Activated T-helper 17 cell treated with anti-CD3 and anti-CD28 coated beads, Interleukin-2, amount 50 U/mL, for 72 hours (primary cell): Measurements from ENCODE around the gene GAGE10. TPM values are rescaled to one million over a fixed set of nuclear protein-coding genes. Genes with fewer than 3 reads are reported as not detected.

Experiments
- ATAC-seq: fragments of 150-1000 bp; cut with Tn5 transposase; replicated peaks from 2 replicates; pipeline ENCODE4 v1.10.0; 2021; ENCODE audit warnings: mild to moderate bottlenecking, moderate library complexity
- H3K27ac Mint-ChIP-seq: one replicate; pipeline ENCODE4 v1.8.0; 2022; ENCODE audit warnings: mixed read lengths
- H3K27me3 Mint-ChIP-seq: one replicate; pipeline ENCODE4 v1.8.0; 2022; ENCODE audit warnings: mixed read lengths
- H3K36me3 Mint-ChIP-seq: one replicate; pipeline ENCODE4 v1.8.0; 2022; ENCODE audit warnings: low read depth, mild to moderate bottlenecking, mixed read lengths
- H3K4me1 Mint-ChIP-seq: one replicate; pipeline ENCODE4 v1.8.0; 2022; ENCODE audit warnings: mixed read lengths
- H3K4me3 Mint-ChIP-seq: one replicate; pipeline ENCODE4 v1.8.0; 2022; ENCODE audit warnings: mild to moderate bottlenecking, mixed read lengths
- H3K9me3 Mint-ChIP-seq: one replicate; pipeline ENCODE4 v1.8.0; 2022; ENCODE audit warnings: mixed read lengths
- total RNA-seq, 2 donors: library from RNA; stranded (reverse); gene quantifications; one replicate each; pipeline ENCODE4 v1.2.3, GENCODE V29; 2022

GAGE10 gene
- total RNA-seq, 2 donors from 2014 or later: not detected

DNA sequence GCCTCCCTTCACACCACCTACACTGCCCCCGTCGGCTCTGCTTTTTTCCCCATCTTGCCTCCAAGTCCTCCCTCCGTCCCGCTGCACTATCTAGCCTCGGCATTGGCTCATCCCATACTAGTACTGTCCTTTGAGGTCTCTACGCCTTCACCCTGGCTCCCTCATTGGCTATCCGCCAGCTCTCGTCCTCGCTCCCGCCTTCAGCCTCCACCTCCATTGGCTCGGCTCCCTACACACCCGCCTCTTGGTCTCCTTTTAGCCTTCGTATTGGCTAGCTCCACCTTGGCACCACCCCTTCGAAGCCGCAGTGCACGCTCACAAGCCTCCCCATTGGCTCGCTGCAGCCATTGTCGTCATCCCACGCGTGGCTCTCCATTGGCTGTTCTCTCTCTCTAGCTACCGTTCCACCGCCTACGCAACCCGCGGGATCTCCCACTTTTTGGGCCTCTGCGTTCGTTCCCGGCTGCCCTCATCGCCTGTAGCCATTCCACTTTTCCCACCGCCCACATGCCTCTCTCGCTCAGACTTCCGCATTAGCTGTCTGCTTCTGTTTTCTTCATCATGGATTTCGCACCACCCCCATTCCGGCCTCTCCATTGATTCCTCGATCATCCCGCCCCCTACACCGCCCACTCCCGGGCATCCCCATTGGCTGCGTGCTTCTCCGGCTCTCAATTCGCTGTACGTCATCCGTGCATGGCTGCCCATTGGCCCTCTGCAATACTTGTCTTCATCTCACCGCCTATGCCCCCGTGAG lies 34.3 kb upstream of the GAGE10 start:
- Mint-ChIP-seq H3K9me3 (no peaks in the 10 kb centered on the region), H3K27ac (peak overlapping the region; percentile 100), H3K4me3 (peak overlapping the region; percentile 88), H3K4me1 (peaks cover 29% of the 10 kb centered on the region), H3K36me3 (peaks cover 50% of the 10 kb centered on the region), H3K27me3 (no peaks in the 10 kb centered on the region)
- peak; percentile 82 for ATAC-seq

DNA sequence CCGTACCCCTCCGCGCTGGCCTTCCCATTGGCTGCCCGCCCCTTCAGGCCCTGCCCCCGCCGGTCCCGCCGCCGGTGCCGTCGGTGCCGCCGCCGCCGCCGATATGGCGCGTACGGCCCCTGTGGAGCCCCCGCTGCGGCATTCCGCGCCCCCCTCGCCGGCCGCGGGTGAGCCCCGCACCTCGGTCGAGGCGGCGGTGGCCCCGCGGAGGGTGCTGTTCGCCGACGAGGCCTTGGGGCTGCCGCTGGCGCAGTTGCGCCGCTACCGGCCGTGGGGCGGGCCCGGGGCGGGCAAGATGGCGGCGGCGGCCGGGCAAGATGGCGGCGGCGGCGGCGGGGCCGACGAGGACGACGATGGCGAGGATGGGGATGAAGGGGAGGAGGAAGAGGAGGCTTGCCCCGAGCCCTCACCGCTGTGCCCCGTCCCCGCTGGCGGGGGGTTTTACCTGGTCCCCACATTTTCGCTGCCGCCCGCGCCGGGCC lies 33.6 kb upstream of the GAGE10 start, which contains the start of gene PPP1R3F:
TSS of gene PPP1R3F (plus strand) at position 27 of the 482 bp plus-strand sequence. CDS start at position 104, 77 bp downstream.
- Mint-ChIP-seq H3K27me3 (no peaks in the 10 kb centered on the region), H3K4me1 (peaks cover 34% of the 10 kb centered on the region), H3K36me3 (peaks cover 50% of the 10 kb centered on the region)

DNA sequence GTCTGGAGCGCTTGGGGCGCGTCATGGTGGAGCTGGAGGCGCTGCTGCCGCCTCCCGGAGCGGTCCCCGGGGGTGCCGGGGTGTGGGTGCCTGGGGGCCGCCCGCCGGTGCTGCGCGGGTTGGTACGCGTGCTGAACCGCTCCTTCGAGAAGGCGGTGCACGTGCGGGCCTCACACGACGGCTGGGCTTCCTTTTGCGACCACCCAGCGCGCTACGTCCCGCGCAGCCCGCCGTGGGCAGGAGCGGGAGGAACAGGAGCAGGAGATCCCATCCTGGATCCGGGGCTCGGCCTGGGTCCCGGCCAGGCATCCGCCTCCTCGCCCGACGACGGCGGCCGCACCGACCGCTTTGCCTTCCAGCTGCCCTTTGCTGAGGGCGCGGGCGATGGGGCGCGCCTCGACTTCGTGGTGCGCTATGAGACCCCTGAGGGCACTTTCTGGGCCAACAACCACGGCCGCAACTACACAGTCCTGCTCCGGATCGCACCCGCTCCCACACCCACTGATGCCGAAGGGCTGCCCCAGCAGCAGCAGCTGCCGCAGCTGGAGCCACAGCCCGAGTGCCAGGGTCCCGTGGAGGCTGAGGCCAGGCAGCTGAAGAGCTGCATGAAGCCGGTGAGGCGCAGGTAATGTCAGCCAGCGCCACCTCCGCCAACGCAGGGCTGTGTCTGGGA lies 33.1 kb upstream of the GAGE10 start:
- ATAC-seq: no peak
- Mint-ChIP-seq H3K27ac (peak overlapping the region; percentile 88), H3K4me1 (peaks cover 36% of the 10 kb centered on the region), H3K9me3 (no peaks in the 10 kb centered on the region), H3K36me3 (peaks cover 53% of the 10 kb centered on the region), H3K27me3 (no peaks in the 10 kb centered on the region), H3K4me3 (peak overlapping the region; percentile 94)

More for the DNA sequence above, 33.6 kb upstream of the GAGE10 start, which contains the start of gene PPP1R3F:
- Mint-ChIP-seq H3K9me3 (no peaks in the 10 kb centered on the region), H3K4me3 (peak within 1 kb of the TSS; percentile 94), H3K27ac (peak within 1 kb of the TSS; percentile 100)
- peak; percentile 5 for ATAC-seq

DNA sequence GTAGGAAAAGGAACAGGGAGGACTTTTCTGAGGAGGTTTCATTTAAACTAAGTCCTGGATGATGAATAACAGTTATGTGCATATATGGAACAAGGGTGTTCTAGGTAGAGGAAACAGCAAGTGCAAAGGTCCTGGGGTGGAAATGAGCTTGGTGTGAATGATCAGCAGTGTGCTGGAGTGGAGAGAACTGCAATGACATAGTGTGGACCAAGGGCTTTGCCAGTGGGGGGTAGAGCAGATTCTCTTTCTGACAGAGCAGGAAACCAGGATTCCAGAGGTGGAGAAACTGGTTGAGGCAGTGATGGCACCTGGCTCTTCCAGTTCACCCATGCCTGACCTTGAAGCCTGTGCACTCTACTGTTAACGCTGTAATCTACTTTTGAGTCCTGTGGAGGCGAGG lies 32.1 kb upstream of the GAGE10 start:
- Mint-ChIP-seq H3K4me1 (peaks cover 40% of the 10 kb centered on the region), H3K27ac (peak overlapping the region; percentile 88), H3K36me3 (peaks cover 58% of the 10 kb centered on the region), H3K9me3 (no peaks in the 10 kb centered on the region), H3K27me3 (no peaks in the 10 kb centered on the region), H3K4me3 (peak overlapping the region; percentile 94)
- no peak for ATAC-seq

DNA sequence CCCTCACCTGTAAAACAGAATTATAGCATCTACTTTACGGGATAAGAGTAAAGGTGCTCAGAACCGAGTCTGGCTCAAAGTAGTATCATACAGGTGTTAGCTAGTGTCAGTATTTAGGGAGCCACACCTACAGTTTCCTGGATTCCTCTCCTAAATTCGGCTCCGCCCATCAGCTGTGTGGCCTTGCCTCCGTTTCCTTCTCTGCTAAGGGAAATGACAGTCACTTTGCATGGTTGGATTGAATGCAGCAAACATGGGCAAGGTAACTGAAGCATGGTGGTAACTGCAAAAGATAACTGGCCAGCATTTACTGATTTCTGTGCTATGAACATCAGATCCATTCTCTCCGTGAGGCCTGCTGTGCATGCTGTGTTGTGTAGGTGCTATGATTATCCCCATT lies 31.0 kb upstream of the GAGE10 start:
- Mint-ChIP-seq H3K4me1 (peaks cover 42% of the 10 kb centered on the region), H3K27me3 (no peaks in the 10 kb centered on the region), H3K9me3 (no peaks in the 10 kb centered on the region), H3K36me3 (peaks cover 63% of the 10 kb centered on the region), H3K4me3 (peak overlapping the region; percentile 94), H3K27ac (peak overlapping the region; percentile 88)
- no peak for ATAC-seq

DNA sequence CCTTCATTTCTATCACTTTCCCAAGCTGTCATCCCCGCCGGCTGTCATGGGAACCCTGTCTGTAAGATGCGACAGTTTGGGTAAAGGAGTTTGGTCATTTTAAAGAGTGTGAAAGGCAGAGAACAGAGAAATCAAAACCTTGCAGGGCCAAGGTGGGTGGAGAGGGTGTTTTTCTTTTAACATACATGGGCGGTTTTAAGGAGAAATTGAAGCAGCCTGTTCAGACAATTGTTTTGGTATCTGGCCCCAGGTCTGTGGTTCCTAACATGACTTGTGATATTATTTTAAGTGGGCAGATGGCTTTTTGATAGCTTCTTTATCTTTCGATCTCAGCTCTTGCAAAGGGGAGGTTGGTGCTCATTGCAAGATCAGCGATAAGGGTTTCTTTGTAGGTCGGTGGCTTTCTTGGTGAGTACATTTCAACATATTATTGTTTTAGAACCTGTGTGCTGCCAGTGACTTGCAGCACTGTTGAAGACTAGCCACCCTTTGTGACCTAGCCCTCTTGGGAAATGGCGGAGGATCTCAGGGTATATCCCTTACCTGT lies 30.2 kb upstream of the GAGE10 start:
- Mint-ChIP-seq H3K4me3 (peak overlapping the region; percentile 94), H3K4me1 (peaks cover 43% of the 10 kb centered on the region), H3K9me3 (no peaks in the 10 kb centered on the region), H3K27me3 (no peaks in the 10 kb centered on the region), H3K27ac (peak overlapping the region; percentile 88), H3K36me3 (peaks cover 68% of the 10 kb centered on the region)
- ATAC-seq: peak; percentile 5

DNA sequence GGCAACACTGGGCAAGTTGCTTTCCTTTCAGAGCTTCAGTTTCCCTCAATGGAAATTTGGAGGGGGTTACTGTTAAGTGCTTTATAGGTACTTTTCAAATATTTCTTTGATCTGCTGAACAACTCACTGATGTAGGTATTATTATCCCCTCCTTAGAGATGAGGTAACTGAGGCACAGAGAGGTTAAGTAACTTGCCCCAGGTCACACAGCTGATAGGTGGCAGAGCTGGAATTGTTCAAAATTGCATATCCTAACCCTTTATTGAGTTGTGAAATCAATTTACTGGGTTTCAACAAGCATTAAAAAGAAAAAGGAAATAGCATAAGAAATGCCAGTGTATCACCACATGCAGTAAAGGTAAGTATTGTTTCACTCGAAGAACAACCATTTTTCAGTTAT lies 27.2 kb upstream of the GAGE10 start:
- no peak for ATAC-seq
- H3K9me3 Mint-ChIP-seq: no peaks in the 10 kb centered on the region
- H3K4me3 Mint-ChIP-seq: peak overlapping the region; percentile 94
- peaks cover 56% of the 10 kb centered on the region for H3K36me3 Mint-ChIP-seq
- no peaks in the 10 kb centered on the region for H3K27me3 Mint-ChIP-seq
- H3K4me1 Mint-ChIP-seq: peaks cover 37% of the 10 kb centered on the region
- peak overlapping the region; percentile 99 for H3K27ac Mint-ChIP-seq

DNA sequence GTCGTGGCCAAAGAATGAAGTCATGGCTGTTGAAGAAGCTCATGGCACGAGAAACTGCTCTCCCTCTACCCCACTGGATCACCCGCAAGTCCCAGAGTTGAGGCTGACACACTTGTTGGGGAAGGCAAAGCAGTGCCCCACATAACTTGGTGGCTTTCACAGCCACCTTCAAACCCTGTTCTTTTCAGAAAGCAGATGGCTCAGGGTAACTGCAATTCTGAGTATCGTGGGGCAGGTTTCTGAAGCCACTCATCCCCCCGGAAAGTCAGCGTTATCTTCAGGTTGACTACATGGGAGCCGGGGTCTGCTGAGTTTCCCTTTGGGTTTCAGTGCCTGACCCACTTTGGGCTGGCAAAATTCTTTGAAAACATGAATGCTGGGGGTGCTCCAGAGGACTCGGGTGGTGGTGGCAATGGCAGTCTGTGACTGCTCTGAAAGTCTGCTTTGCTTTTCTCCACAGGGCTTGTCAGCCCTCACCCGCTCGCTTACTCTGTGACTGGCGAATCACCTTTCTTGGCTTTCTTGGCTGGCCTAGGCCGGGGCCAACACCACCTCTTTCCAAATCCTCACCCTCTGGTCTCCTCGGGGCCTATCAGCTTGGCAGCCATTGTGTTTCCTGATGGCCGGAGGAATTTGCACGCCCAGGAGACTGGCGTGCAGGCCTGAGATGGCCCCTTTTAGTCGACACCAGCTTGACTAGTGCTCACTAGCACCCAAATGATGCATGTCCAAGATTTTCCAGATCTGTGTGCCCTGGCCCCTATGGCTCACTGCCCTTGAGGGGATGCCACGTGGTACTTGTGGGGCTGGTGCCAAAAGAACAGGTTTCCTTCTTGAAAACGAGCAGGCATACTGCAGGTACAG lies 26.5 kb upstream of the GAGE10 start:
- Mint-ChIP-seq H3K4me1 (peaks cover 35% of the 10 kb centered on the region), H3K27me3 (no peaks in the 10 kb centered on the region), H3K36me3 (peaks cover 50% of the 10 kb centered on the region), H3K4me3 (peak overlapping the region; percentile 94), H3K9me3 (no peaks in the 10 kb centered on the region), H3K27ac (peak overlapping the region; percentile 99)
- peak; percentile 58 for ATAC-seq

DNA sequence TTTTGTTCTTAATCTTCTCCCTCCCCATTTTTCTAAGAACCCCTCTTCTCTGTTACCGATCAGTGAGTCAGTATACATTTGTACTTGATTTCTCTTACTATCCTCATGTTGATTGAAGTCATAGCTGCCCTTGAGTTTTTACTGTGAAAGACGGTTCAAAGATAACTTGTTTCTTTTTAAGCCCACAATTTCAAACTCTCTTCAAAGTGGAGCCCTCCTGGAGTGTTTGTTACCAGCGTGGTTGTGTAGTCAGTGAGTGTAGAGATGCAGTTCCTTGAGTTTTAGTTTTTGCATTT lies 26.0 kb upstream of the GAGE10 start:
- H3K4me1 Mint-ChIP-seq: peaks cover 39% of the 10 kb centered on the region
- peak overlapping the region; percentile 94 for H3K4me3 Mint-ChIP-seq
- no peak for ATAC-seq
- no peaks in the 10 kb centered on the region for H3K9me3 Mint-ChIP-seq
- peaks cover 48% of the 10 kb centered on the region for H3K36me3 Mint-ChIP-seq
- no peaks in the 10 kb centered on the region for H3K27me3 Mint-ChIP-seq
- H3K27ac Mint-ChIP-seq: peak overlapping the region; percentile 99

DNA sequence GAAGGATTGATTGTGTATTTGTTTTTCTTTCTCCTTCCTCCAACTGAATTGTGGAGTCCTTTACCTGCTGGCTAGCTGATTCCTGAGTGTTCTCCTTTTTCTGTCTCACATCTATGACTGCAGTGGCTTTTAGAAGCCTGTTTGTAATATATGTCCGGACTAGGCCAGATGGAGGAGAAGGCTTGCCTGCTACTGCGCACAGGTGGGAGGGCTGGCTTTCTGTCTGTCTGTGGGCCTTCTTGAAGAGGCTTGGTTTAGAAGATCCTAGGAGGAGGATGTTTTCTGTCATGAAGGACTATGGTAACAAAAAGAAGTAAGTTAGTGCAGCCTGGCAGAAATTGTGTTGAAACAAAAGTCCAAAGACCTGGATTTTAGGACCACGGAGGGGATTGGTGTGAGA lies 25.4 kb upstream of the GAGE10 start:
- no peak for ATAC-seq
- H3K4me1 Mint-ChIP-seq: peaks cover 39% of the 10 kb centered on the region
- peaks cover 48% of the 10 kb centered on the region for H3K36me3 Mint-ChIP-seq
- H3K9me3 Mint-ChIP-seq: no peaks in the 10 kb centered on the region
- peak overlapping the region; percentile 99 for H3K27ac Mint-ChIP-seq
- H3K4me3 Mint-ChIP-seq: peak overlapping the region; percentile 94
- no peaks in the 10 kb centered on the region for H3K27me3 Mint-ChIP-seq

DNA sequence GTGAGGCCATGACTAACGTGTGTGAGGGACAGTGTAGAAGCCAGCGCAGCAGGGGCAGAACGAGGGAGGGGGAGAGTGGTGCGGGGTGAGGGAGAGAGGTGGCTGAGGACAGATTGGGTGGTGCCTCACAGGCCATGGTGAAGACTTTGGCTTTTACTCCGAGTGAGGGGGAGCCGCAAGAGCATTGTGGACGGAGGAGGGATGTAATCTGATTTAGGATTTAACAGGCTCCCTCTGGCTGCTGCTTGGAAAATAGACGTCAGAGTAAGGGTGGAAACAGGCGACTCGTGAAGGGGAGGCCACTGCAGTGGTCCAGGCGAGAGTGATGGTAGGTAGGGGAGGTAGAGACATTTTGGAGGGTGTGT lies 20.8 kb upstream of the GAGE10 start:
- peak overlapping the region; percentile 36 for H3K27ac Mint-ChIP-seq
- H3K4me3 Mint-ChIP-seq: peak overlapping the region; percentile 7
- H3K36me3 Mint-ChIP-seq: peaks cover 20% of the 10 kb centered on the region
- H3K4me1 Mint-ChIP-seq: peaks cover 14% of the 10 kb centered on the region
- no peaks in the 10 kb centered on the region for H3K9me3 Mint-ChIP-seq
- H3K27me3 Mint-ChIP-seq: no peaks in the 10 kb centered on the region
- no peak for ATAC-seq

DNA sequence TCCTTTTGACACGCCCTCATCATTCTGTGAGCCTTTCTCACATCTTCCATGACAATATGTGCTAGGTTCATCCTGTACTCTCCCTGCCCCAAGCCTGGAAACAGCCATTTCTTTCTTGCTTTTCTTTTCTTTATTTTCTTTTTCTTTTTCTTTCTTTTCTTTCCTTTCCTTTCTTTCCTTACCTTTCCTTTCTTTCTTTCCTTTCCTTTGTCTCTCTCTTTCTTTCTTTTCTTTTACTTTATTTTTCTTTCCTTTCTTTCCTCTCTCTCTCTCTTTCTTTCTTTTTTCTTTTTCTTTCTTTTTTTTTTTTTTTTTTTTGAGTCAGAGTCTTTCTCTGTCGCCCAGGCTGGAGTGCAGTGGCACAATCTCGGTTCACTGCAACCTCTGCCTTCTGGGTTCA lies 19.2 kb upstream of the GAGE10 start:
- peaks cover 17% of the 10 kb centered on the region for H3K36me3 Mint-ChIP-seq
- no peak overlapping the region for H3K4me3 Mint-ChIP-seq
- H3K27me3 Mint-ChIP-seq: no peaks in the 10 kb centered on the region
- no peaks in the 10 kb centered on the region for H3K9me3 Mint-ChIP-seq
- no peak overlapping the region for H3K27ac Mint-ChIP-seq
- peaks cover 21% of the 10 kb centered on the region for H3K4me1 Mint-ChIP-seq
- no peak for ATAC-seq

DNA sequence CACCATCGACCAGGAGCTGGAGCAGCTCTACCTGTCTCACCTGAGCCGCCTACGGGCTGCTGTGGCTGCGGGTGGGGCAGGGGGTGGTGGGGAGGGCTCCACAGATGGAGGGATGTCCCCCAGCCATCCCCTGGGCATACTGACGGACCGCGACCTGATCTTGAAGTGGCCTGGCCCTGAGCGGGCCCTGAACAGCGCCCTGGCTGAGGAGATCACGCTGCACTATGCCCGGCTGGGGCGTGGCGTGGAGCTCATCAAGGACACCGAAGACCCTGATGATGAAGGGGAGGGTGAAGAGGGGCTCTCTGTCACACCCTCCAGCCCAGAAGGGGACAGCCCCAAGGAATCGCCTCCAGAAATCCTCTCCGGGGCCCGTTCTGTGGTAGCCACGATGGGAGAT lies 17.3 kb upstream of the GAGE10 start:
- no peak for ATAC-seq

DNA sequence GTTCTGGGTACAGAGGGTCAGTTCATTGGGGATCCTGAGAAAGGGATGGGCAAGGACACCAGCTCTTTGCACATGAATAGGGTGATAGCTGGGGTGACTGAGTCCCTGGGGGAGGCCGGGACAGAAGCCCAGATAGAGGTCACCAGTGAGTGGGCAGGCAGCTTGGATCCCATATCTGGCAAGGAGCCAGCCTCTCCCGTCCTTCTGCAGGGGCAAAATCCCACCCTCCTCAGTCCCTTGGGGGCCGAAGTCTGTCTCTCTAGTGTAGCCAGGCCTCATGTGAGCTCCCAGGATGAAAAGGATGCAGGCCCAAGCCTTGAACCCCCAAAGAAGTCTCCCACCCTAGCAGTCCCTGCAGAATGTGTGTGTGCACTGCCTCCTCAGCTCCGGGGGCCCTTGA lies 16.9 kb upstream of the GAGE10 start:
- no peaks in the 10 kb centered on the region for H3K27me3 Mint-ChIP-seq
- no peak overlapping the region for H3K4me3 Mint-ChIP-seq
- H3K4me1 Mint-ChIP-seq: peaks cover 25% of the 10 kb centered on the region
- H3K36me3 Mint-ChIP-seq: peaks cover 17% of the 10 kb centered on the region
- H3K27ac Mint-ChIP-seq: peak overlapping the region; percentile 65
- H3K9me3 Mint-ChIP-seq: no peaks in the 10 kb centered on the region
- ATAC-seq: no peak

More for the DNA sequence above, 17.3 kb upstream of the GAGE10 start:
- H3K4me1 Mint-ChIP-seq: peaks cover 24% of the 10 kb centered on the region
- H3K9me3 Mint-ChIP-seq: no peaks in the 10 kb centered on the region
- no peak overlapping the region for H3K27ac Mint-ChIP-seq
- no peaks in the 10 kb centered on the region for H3K27me3 Mint-ChIP-seq
- peaks cover 17% of the 10 kb centered on the region for H3K36me3 Mint-ChIP-seq
- no peak overlapping the region for H3K4me3 Mint-ChIP-seq
